ENCODE results near the gene DRC3. TPM values are rescaled to one million over a fixed set of nuclear protein-coding genes. Genes with fewer than 3 reads are reported as not detected.

DRC3 gene
- total RNA-seq, 1 experiment from 2014 or later: 1.6 TPM

DNA sequence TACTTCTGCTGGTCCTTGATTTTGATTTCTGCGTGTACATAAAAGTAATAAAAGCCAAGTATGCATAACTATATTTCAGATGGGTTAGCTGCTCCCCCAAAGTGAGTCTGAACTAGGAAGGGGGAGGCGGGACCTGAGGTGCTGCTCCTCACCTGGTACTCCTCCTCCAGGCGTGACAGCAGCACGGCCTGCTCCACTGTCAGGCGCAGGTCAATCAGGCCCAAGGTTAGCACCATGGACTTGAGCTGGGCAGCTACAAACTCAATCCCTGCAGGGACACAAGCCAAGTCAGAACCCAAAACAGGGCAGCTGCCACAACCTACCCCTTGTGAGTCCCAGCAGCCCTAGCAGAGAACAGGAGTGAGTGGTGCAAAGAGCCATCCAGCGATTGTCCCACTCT is 48.3 kb downstream of the DRC3 start:
- no TSS peak for BruUV-seq (replicated peaks)
- no peaks in the 10 kb centered on the region; the same call in 1 of the 2 replicates for H3K36me3 ChIP-seq (ENCODE audit: control insufficient read depth, insufficient read depth, low read length)
- H3K27ac Mint-ChIP-seq (ENCODE audit: unreplicated experiment): no peak overlapping the region

DNA sequence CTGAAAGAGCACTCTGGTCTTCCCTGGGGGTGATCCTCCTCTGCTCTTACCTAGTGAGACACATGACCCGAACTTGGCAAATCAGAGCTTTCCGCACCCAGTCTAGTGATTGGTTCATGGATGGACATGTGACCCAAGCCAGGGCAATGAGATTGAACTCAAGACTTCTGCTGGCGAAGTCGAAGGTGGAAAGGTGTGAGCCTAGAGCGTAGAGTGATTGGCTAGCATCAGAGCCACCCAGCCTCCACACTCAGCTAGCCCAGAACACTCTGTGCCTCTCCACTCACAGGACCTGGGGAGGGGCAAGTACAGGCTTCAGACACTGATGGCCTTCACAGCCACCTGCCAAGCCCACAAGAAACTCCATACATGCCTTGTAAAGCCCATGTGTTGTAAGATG is 48.7 kb downstream of the DRC3 start:
- Mint-ChIP-seq H3K27me3 (ENCODE audit: insufficient read depth, unreplicated experiment) (no peaks in the 10 kb centered on the region), H3K4me3 (ENCODE audit: unreplicated experiment) (no peak overlapping the region), H3K27ac (ENCODE audit: unreplicated experiment) (no peak overlapping the region), H3K4me1 (ENCODE audit: low read depth, unreplicated experiment) (peaks cover 7% of the 10 kb centered on the region), H3K36me3 (ENCODE audit: insufficient read depth, unreplicated experiment) (peaks cover 9% of the 10 kb centered on the region), H3K9me3 (ENCODE audit: unreplicated experiment) (no peaks in the 10 kb centered on the region)
- CTCF ChIA-PET: interaction anchor here (0.7 kb wide), 1 partner anchor 107 kb away, joined by 3 read pairs; no protein-coding TSS in a partner anchor
- DNase-seq: no peak
- Histone ChIP-seq H3K36me3 (ENCODE audit: control insufficient read depth, insufficient read depth, low read length) (no peaks in the 10 kb centered on the region; the same call in 1 of the 2 replicates), H3K4me1 (0 out of 2 replicates have a peak, but pooled peaks cover 3% of the 10 kb centered on the region), H3K9me3 (no peaks in the 10 kb centered on the region), H3K27me3 (replicated peaks; ENCODE audit: control insufficient read depth, insufficient read depth, low read length) (no peaks in the 10 kb centered on the region), H3K4me3 (ENCODE audit: low read depth, low read length) (no peak overlapping the region)
- BruUV-seq (replicated peaks): no TSS peak
- POLR2A ChIA-PET: no interaction called here
- intact Hi-C loops (cut with micrococcal nuclease; ENCODE audit: unreplicated experiment): no loop called here
- TF ChIP-seq, protein P1, sequence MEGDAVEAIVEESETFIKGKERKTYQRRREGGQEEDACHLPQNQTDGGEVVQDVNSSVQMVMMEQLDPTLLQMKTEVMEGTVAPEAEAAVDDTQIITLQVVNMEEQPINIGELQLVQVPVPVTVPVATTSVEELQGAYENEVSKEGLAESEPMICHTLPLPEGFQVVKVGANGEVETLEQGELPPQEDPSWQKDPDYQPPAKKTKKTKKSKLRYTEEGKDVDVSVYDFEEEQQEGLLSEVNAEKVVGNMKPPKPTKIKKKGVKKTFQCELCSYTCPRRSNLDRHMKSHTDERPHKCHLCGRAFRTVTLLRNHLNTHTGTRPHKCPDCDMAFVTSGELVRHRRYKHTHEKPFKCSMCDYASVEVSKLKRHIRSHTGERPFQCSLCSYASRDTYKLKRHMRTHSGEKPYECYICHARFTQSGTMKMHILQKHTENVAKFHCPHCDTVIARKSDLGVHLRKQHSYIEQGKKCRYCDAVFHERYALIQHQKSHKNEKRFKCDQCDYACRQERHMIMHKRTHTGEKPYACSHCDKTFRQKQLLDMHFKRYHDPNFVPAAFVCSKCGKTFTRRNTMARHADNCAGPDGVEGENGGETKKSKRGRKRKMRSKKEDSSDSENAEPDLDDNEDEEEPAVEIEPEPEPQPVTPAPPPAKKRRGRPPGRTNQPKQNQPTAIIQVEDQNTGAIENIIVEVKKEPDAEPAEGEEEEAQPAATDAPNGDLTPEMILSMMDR (IDR thresholded peaks at IDR 0.05; ENCODE audit: insufficient read depth in 1 of 2, low read depth in 1 of 2, low read length in 1 of 2, severe bottlenecking in 1 of 2, unreplicated experiment in 1 of 2): no peak

More for the DNA sequence above, 48.3 kb downstream of the DRC3 start:
- TF ChIP-seq, protein P1 (IDR thresholded peaks at IDR 0.05; ENCODE audit: insufficient read depth in 1 of 2, low read depth in 1 of 2, low read length in 1 of 2, severe bottlenecking in 1 of 2, unreplicated experiment in 1 of 2): no peak
- Mint-ChIP-seq H3K36me3 (ENCODE audit: insufficient read depth, unreplicated experiment) (peaks cover 13% of the 10 kb centered on the region), H3K4me3 (ENCODE audit: unreplicated experiment) (no peak overlapping the region), H3K4me1 (ENCODE audit: low read depth, unreplicated experiment) (peaks cover 7% of the 10 kb centered on the region), H3K9me3 (ENCODE audit: unreplicated experiment) (no peaks in the 10 kb centered on the region), H3K27me3 (ENCODE audit: insufficient read depth, unreplicated experiment) (no peaks in the 10 kb centered on the region)
- intact Hi-C loops (cut with micrococcal nuclease; ENCODE audit: unreplicated experiment): no loop called here
- ChIA-PET CTCF (interaction anchor here (0.7 kb wide), 1 partner anchor 106 kb away, joined by 3 read pairs; no protein-coding TSS in a partner anchor), POLR2A (no interaction called here)
- DNase-seq: no peak
- Histone ChIP-seq H3K9me3 (no peaks in the 10 kb centered on the region), H3K4me3 (ENCODE audit: low read depth, low read length) (no peak overlapping the region), H3K4me1 (0 out of 2 replicates have a peak, but pooled peaks cover 3% of the 10 kb centered on the region), H3K27me3 (replicated peaks; ENCODE audit: control insufficient read depth, insufficient read depth, low read length) (no peaks in the 10 kb centered on the region)

DNA sequence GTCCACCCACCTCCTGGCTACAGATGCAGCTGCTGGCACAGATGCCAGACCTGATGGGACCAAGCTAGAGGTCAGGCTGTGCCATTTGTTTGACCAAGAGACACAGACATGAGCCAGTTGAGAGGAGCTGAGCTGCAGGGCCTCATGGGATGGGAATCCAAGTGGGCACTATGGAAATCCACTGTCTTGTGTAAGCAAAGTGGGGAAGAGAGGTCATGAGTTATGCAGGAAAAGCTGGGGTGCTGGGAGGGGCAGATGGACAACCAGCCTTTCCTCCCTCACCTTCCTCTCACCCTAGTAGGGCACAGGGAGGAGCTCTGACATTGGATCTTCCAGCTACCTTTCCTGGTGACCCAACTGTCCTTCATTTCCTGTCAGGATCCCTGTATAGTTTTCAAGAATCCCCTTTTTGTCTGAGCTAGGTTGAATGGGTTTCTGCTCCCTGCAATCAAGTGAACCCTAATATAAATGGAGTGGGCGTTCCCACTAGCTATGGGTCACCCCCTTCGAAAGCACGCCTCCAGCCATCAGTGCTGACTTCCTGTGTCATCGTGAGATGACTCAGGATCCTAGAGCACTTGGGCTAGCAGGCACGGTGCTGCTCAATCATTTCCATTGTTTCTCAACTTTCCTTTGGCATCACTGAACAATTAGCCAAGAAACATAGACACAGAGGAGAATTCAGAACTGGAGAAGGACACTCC is 52.7 kb downstream of the DRC3 start:
- Mint-ChIP-seq H3K4me3 (ENCODE audit: unreplicated experiment) (no peak overlapping the region), H3K4me1 (ENCODE audit: low read depth, unreplicated experiment) (no peaks in the 10 kb centered on the region), H3K36me3 (ENCODE audit: insufficient read depth, unreplicated experiment) (peaks cover 6% of the 10 kb centered on the region), H3K27me3 (ENCODE audit: insufficient read depth, unreplicated experiment) (no peaks in the 10 kb centered on the region), H3K9me3 (ENCODE audit: unreplicated experiment) (no peaks in the 10 kb centered on the region), H3K27ac (ENCODE audit: unreplicated experiment) (no peak overlapping the region)
- no peak for DNase-seq
- Histone ChIP-seq H3K4me3 (ENCODE audit: low read depth, low read length) (no peak overlapping the region), H3K4me1 (no peaks in the 10 kb centered on the region), H3K27me3 (replicated peaks; ENCODE audit: control insufficient read depth, insufficient read depth, low read length) (no peaks in the 10 kb centered on the region), H3K36me3 (ENCODE audit: control insufficient read depth, insufficient read depth, low read length) (no peaks in the 10 kb centered on the region; the same call in 1 of the 2 replicates), H3K9me3 (no peaks in the 10 kb centered on the region)
- ChIA-PET POLR2A (no interaction called here), CTCF (no interaction called here)
- intact Hi-C loops (cut with micrococcal nuclease; ENCODE audit: unreplicated experiment): no loop called here
- TF ChIP-seq, protein P1 (IDR thresholded peaks at IDR 0.05; ENCODE audit: insufficient read depth in 1 of 2, low read depth in 1 of 2, low read length in 1 of 2, severe bottlenecking in 1 of 2, unreplicated experiment in 1 of 2): no peak
- no TSS peak for BruUV-seq (replicated peaks)

Data from Caco-2 (cell line).